Panc1 (cell line): ENCODE results near the gene PNP. TPM values are rescaled to one million over a fixed set of nuclear protein-coding genes. Genes with fewer than 3 reads are reported as not detected.

Experiments
- ATAC-seq: fragments of 200-7000 bp; cut with Tn5 transposase; 2 replicates; pipeline ENCODE4 v1.9.1; 2020; ENCODE audit warnings: mild to moderate bottlenecking, moderate library complexity
- BruUV-seq: library from RNA; stranded (reverse); fragments of 400-500 nt; replicated peaks from 2 replicates; lab custom pipeline; 2021; lab: Mats Ljungman, UMichigan
- CTCF ChIA-PET: fragments of 300-600 bp; sonication (Branson Sonifier 250); formaldehyde crosslinking; loops from one replicate; lab custom pipeline; 2022; ENCODE audit warnings: antibody characterized with exemption; lab: Charles Lee
- POLR2A ChIA-PET: fragments of 300-600 bp; sonication (Branson Sonifier 250); formaldehyde crosslinking; loops from one replicate; lab custom pipeline; 2022; ENCODE audit warnings: antibody characterized with exemption; lab: Charles Lee
- DNase-seq: peaks from one replicate; pipeline ENCODE4 v3.0.0-alpha.2; 2010; ENCODE audit warnings: low read depth, low spot score
- H3K27ac ChIP-seq: 2 replicates; pipeline ENCODE4 v1.5.1; 2011; ENCODE audit warnings: mild to moderate bottlenecking, low read length, inconsistent platforms
- H3K27me3 ChIP-seq: fragments of 200-500 bp; sonication (Bioruptor generic); 2 replicates; pipeline ENCODE4 v1.6.0; 2014; ENCODE audit warnings: low read length, inconsistent platforms; ENCODE audit not compliant: control insufficient read depth, insufficient read depth
- H3K36me3 ChIP-seq: fragments of 200-500 bp; sonication (Bioruptor generic); 2 replicates; pipeline ENCODE4 v1.5.1; 2014; ENCODE audit warnings: inconsistent platforms, mild to moderate bottlenecking, low read length, moderate library complexity; ENCODE audit not compliant: control insufficient read depth, insufficient read depth
- H3K4me1 ChIP-seq: 2 replicates; pipeline ENCODE4 v1.5.1; 2011; ENCODE audit warnings: inconsistent platforms, mild to moderate bottlenecking, low read length, moderate library complexity; ENCODE audit not compliant: control insufficient read depth, insufficient read depth
- H3K4me3 ChIP-seq, 2 experiments: 2 replicates each; pipeline ENCODE4 v1.5.1; 2011 to 2012; ENCODE audit warnings: low read depth in 2 of 2, low read length in 2 of 2, mild to moderate bottlenecking in 2 of 2, inconsistent platforms in 1 of 2, moderate library complexity in 1 of 2
- H3K9me3 ChIP-seq: fragments of 200-500 bp; sonication (Bioruptor generic); 2 replicates; pipeline ENCODE4 v1.5.1; 2014; ENCODE audit warnings: low read depth, mild to moderate bottlenecking, inconsistent platforms, low read length, moderate library complexity; ENCODE audit not compliant: control insufficient read depth, insufficient read depth
- CTCF ChIP-seq: fragments of 450-650 bp; IDR thresholded peaks from 2 replicates; pipeline ENCODE4 v1.5.1; 2017; ENCODE audit warnings: mild to moderate bottlenecking
- POLR2AphosphoS5 ChIP-seq: IDR thresholded peaks from 2 replicates; pipeline ENCODE4 v1.6.1; 2012; ENCODE audit warnings: mild to moderate bottlenecking, low read depth, low read length, moderate library complexity
- SIN3A ChIP-seq: IDR thresholded peaks from 2 replicates; pipeline ENCODE4 v1.6.1; 2012; ENCODE audit warnings: low read depth, mild to moderate bottlenecking, low read length, moderate library complexity, borderline replicate concordance; ENCODE audit not compliant: insufficient read depth
- TCF7L2 ChIP-seq: IDR thresholded peaks from 2 replicates; pipeline ENCODE4 v1.6.1; 2011; ENCODE audit warnings: mild to moderate bottlenecking, low read depth, low read length, inconsistent platforms
- in situ Hi-C: cut with HindIII; loops from 2 replicates; pipeline ENCODE4 v1.10.0; 2016; ENCODE audit warnings: low sequenced_read_pairs, low pct_unique_long_range_greater_than_20kb
- intact Hi-C: fragments of 100-400 bp; cut with micrococcal nuclease; formaldehyde crosslinking; loops from one replicate; pipeline ENCODE4 v1.10.0; 2022; ENCODE audit not compliant: unreplicated experiment
- total RNA-seq: library from RNA; stranded (reverse); gene quantifications from one replicate; pipeline ENCODE4 v1.2.1, GENCODE V29; 2021; ENCODE audit not compliant: unreplicated experiment
- TF ChIP-seq, protein P1 (sequence below), 2 experiments: IDR thresholded peaks; 2 replicates each; pipeline ENCODE4 v1.6.1; 2011 to 2012; ENCODE audit warnings: low read depth in 2 of 2, control low read depth in 1 of 2, low read length in 1 of 2, mild to moderate bottlenecking in 1 of 2, moderate library complexity in 1 of 2; ENCODE audit not compliant: insufficient read depth in 1 of 2

The PNP gene
- total RNA-seq, 1 experiment from 2014 or later = 35.1 TPM

DNA sequence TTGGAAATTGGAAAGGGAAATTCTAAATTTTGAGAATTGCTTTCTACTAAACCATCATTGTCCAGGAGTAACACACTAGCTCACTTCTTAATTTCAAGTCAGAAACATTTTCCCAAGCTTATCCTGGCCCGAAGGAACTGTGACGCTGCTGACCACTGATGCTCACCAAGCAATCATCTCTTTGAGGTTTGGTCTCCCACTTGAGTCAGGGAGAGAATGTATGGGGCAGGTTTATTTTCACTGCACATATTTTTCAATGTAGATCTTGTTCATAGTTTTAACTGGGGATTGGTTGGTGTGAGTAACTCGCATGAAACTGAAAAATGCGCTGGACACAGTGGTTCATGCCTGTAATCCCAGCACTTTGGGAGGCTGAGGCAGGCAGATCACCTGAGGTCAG lies 23.3 kb downstream of the PNP start:
- no peak overlapping the region for H3K27ac ChIP-seq
- ChIA-PET POLR2A (no interaction called here), CTCF (no interaction called here)
- no peaks in the 10 kb centered on the region for H3K27me3 ChIP-seq
- no peak overlapping the region for H3K4me3 ChIP-seq
- DNase-seq = no peak
- no peaks in the 10 kb centered on the region for H3K36me3 ChIP-seq
- no peak for TF ChIP-seq CTCF
- H3K9me3 ChIP-seq = no peaks in the 10 kb centered on the region
- in situ Hi-C loops = no loop called here
- BruUV-seq = no TSS peak
- H3K4me1 ChIP-seq = no peaks in the 10 kb centered on the region
- ATAC-seq = no peak
- intact Hi-C loops = no loop called here

GRCh38 chr14:20493634-20494033 lies 24.4 kb downstream of the PNP start:
- no peak for DNase-seq
- H3K27me3 ChIP-seq = no peaks in the 10 kb centered on the region
- no peaks in the 10 kb centered on the region for H3K4me1 ChIP-seq
- H3K36me3 ChIP-seq = no peaks in the 10 kb centered on the region
- intact Hi-C loops = no loop called here
- in situ Hi-C loops = no loop called here
- no TSS peak for BruUV-seq
- POLR2A ChIA-PET = interaction anchor here (0.6 to 0.7 kb wide), 2 partner anchors 14 to 22 kb away, joined by 6 to 21 read pairs; no protein-coding TSS in a partner anchor
- CTCF ChIA-PET = no interaction called here
- ATAC-seq = no peak
- no peaks in the 10 kb centered on the region for H3K9me3 ChIP-seq
- no peak overlapping the region for H3K4me3 ChIP-seq
- no peak overlapping the region for H3K27ac ChIP-seq
- TF ChIP-seq CTCF (no peak), TCF7L2 (no peak), POLR2AphosphoS5 (no peak), SIN3A (no peak)
- TF ChIP-seq, protein P1, sequence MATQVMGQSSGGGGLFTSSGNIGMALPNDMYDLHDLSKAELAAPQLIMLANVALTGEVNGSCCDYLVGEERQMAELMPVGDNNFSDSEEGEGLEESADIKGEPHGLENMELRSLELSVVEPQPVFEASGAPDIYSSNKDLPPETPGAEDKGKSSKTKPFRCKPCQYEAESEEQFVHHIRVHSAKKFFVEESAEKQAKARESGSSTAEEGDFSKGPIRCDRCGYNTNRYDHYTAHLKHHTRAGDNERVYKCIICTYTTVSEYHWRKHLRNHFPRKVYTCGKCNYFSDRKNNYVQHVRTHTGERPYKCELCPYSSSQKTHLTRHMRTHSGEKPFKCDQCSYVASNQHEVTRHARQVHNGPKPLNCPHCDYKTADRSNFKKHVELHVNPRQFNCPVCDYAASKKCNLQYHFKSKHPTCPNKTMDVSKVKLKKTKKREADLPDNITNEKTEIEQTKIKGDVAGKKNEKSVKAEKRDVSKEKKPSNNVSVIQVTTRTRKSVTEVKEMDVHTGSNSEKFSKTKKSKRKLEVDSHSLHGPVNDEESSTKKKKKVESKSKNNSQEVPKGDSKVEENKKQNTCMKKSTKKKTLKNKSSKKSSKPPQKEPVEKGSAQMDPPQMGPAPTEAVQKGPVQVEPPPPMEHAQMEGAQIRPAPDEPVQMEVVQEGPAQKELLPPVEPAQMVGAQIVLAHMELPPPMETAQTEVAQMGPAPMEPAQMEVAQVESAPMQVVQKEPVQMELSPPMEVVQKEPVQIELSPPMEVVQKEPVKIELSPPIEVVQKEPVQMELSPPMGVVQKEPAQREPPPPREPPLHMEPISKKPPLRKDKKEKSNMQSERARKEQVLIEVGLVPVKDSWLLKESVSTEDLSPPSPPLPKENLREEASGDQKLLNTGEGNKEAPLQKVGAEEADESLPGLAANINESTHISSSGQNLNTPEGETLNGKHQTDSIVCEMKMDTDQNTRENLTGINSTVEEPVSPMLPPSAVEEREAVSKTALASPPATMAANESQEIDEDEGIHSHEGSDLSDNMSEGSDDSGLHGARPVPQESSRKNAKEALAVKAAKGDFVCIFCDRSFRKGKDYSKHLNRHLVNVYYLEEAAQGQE (IDR thresholded peaks at IDR 0.05; ENCODE audit: insufficient read depth in 1 of 2, low read depth in 2 of 2, low read length in 1 of 2) = no peak
